Lung (tissue), 12 donors: Measurements from ENCODE around the gene NUCKS1. TPM values are rescaled to one million over a fixed set of nuclear protein-coding genes. Genes with fewer than 3 reads are reported as not detected.

Experiments
- ATAC-seq: fragments of 200-7000 bp; cut with Tn5 transposase; one replicate; pipeline ENCODE4 v1.9.1; 2020; ENCODE audit warnings: moderate number of reproducible peaks; ENCODE audit not compliant: insufficient read depth, low FRiP score
- DNase-seq, 3 donors: peaks; one replicate each; pipeline ENCODE4 v3.0.0-alpha.2; 2013 to 2017
- H3K27ac ChIP-seq, 2 donors: one replicate each; pipeline ENCODE4 v1.5.1; 2013; ENCODE audit warnings: mild to moderate bottlenecking in 2 of 2, moderate library complexity in 2 of 2, control low read depth in 1 of 2, inconsistent platforms in 1 of 2, low read depth in 1 of 2, low read length in 1 of 2
- H3K27me3 ChIP-seq, 3 donors: one replicate each; pipeline ENCODE4 v1.5.1; 2013; ENCODE audit warnings: low read length in 2 of 3; ENCODE audit not compliant: control insufficient read depth in 3 of 3, insufficient read depth in 3 of 3
- H3K36me3 ChIP-seq, 4 donors: one replicate each; pipeline ENCODE4 v1.5.1; 2013; ENCODE audit warnings: low read length in 4 of 4, mild to moderate bottlenecking in 1 of 4, moderate library complexity in 1 of 4; ENCODE audit not compliant: control insufficient read depth in 4 of 4, insufficient read depth in 4 of 4
- H3K4me1 ChIP-seq, 5 donors: one replicate each; pipeline ENCODE4 v1.5.1; 2013; ENCODE audit warnings: low read length in 5 of 5, mild to moderate bottlenecking in 2 of 5, moderate library complexity in 1 of 5; ENCODE audit not compliant: control insufficient read depth in 5 of 5, insufficient read depth in 5 of 5
- H3K4me3 ChIP-seq: one replicate; pipeline ENCODE4 v1.5.1; 2013; ENCODE audit warnings: mild to moderate bottlenecking, control low read depth, moderate library complexity
- H3K9ac ChIP-seq, 2 donors: one replicate each; pipeline ENCODE4 v1.5.1; 2013; ENCODE audit warnings: low read length in 2 of 2, control low read depth in 1 of 2; ENCODE audit not compliant: insufficient read depth in 1 of 2
- H3K9me3 ChIP-seq, 4 donors: one replicate each; pipeline ENCODE4 v1.5.1; 2013; ENCODE audit warnings: low read length in 3 of 4, mild to moderate bottlenecking in 1 of 4, moderate library complexity in 1 of 4; ENCODE audit not compliant: control insufficient read depth in 4 of 4, insufficient read depth in 3 of 4
- WGBS, 2 donors: extraction: QIAGEN DNeasy Blood & Tissue Kit; methylation state at CpG; one replicate each; pipeline ENCODE4 v1.1.7; 2013; 5-methylcytosine and 5-hydroxymethylcytosine counted together
- polyA plus RNA-seq, 2 donors: library from polyadenylated mRNA; stranded (reverse); fragments of 200-250 nt; gene quantifications; one replicate each; pipeline ENCODE4 v1.2.1, GENCODE V29; 2013
- total RNA-seq, 2 donors: library from RNA; depleted of rRNA in 1 of 2; stranded (reverse); fragments of >200 nt in 1 of 2; gene quantifications; one replicate each; pipeline ENCODE4 v1.2.1, GENCODE V29; 2014 to 2021
- TF ChIP-seq, protein P1 (sequence below): IDR thresholded peaks from 2 replicates; pipeline ENCODE4 v1.5.1; 2012; ENCODE audit warnings: mild to moderate bottlenecking; ENCODE audit errors: control extremely low read depth, extremely low read depth
- donor health status: control.
- donor health status: control.
- donor health status: Bipolar disorder and iron deficiency.
- donor health status: healthy.
- donor health status: DM: yes; HTN: yes; CAD: no.

The NUCKS1 gene
- total and polyA plus RNA-seq, 4 donors, result 28.6 to 285 (median 82.6) TPM

DNA sequence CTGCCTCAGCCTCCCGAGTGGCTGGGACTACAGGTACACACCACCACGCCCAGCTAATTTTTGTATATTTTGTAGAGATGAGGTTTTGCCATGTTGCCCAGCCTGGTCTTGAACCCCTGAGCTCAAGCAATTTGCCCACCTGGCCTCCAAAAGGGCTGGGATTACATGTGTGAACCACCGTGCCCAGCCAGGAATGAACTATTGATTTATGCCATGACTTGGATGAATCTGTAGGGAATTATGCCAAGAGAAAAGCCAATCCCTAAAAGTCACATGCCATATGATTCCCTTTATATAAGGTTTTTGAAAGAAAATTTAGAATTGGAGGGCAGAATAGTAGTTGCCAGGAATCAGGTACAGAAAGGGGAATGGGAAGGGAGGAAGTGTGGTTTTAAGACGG is 50.6 kb downstream of the NUCKS1 start:
- H3K36me3 ChIP-seq, result peaks cover 0 to 2% (median 0%) of the 10 kb centered on the region in 4 donors
- H3K27me3 ChIP-seq, result no peaks in the 10 kb centered on the region
- no peak overlapping the region for H3K27ac ChIP-seq
- H3K4me1 ChIP-seq, result peaks cover 3 to 19% (median 3%) of the 10 kb centered on the region in 5 donors
- no peak overlapping the region for H3K9ac ChIP-seq
- ATAC-seq (no peak), DNase-seq (no peak)
- 86 to 87% methylated on average over 4 of the region's 4 CpGs for WGBS, 2 donors
- TF ChIP-seq, protein P1, sequence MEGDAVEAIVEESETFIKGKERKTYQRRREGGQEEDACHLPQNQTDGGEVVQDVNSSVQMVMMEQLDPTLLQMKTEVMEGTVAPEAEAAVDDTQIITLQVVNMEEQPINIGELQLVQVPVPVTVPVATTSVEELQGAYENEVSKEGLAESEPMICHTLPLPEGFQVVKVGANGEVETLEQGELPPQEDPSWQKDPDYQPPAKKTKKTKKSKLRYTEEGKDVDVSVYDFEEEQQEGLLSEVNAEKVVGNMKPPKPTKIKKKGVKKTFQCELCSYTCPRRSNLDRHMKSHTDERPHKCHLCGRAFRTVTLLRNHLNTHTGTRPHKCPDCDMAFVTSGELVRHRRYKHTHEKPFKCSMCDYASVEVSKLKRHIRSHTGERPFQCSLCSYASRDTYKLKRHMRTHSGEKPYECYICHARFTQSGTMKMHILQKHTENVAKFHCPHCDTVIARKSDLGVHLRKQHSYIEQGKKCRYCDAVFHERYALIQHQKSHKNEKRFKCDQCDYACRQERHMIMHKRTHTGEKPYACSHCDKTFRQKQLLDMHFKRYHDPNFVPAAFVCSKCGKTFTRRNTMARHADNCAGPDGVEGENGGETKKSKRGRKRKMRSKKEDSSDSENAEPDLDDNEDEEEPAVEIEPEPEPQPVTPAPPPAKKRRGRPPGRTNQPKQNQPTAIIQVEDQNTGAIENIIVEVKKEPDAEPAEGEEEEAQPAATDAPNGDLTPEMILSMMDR, result no peak
- no peak overlapping the region for H3K4me3 ChIP-seq
- no peaks in the 10 kb centered on the region for H3K9me3 ChIP-seq

DNA sequence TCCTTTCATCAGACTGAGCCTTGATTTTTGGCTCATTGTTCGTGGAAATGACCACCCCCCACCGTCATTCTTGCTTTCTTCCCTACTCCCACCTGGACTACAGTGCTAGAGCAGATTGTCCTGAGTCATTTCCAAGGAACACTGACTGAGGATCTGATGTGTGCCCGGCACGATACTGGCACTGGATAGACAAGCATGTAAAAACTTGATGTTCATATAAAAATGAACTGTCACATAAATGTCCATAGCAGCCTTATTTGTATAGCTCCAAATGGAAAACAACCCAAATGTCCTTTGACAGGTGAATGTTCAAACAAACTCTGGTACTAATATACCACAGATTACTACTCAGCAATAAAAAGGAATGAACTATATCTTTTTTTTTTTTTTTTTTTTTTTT is 51.1 kb downstream of the NUCKS1 start:
- DNase-seq (no peak), ATAC-seq (no peak)
- peaks cover 3 to 20% (median 3%) of the 10 kb centered on the region in 5 donors for H3K4me1 ChIP-seq
- H3K27ac ChIP-seq, result no peak overlapping the region
- H3K36me3 ChIP-seq, result no peaks in the 10 kb centered on the region
- no peak overlapping the region for H3K9ac ChIP-seq
- 91 to 94% methylated on average over 4 of the region's 4 CpGs for WGBS, 2 donors
- no peak overlapping the region for H3K4me3 ChIP-seq
- H3K9me3 ChIP-seq, result no peaks in the 10 kb centered on the region
- no peaks in the 10 kb centered on the region for H3K27me3 ChIP-seq
- TF ChIP-seq, protein P1, result no peak

GRCh38 chr1:205693421-205693991 is 56.5 kb downstream of the NUCKS1 start:
- ATAC-seq (no peak), DNase-seq (no peak)
- H3K4me3 ChIP-seq, result no peak overlapping the region
- no peak overlapping the region for H3K27ac ChIP-seq
- TF ChIP-seq, protein P1, result no peak
- peaks cover 0 to 26% (median 4%) of the 10 kb centered on the region in 5 donors for H3K4me1 ChIP-seq
- no peaks in the 10 kb centered on the region for H3K36me3 ChIP-seq
- no peaks in the 10 kb centered on the region for H3K9me3 ChIP-seq
- WGBS, 2 donors, result 39 to 54% methylated on average over 12 of the region's 12 CpGs
- no peaks in the 10 kb centered on the region for H3K27me3 ChIP-seq
- no peak overlapping the region for H3K9ac ChIP-seq

- 51 to 82% methylated on average over 6 of the region's 6 CpGs for WGBS, 2 donors
- ATAC-seq, result no peak
Observed at GRCh38 chr1:205692423-205692822, 57.6 kb downstream of the NUCKS1 start.

More at GRCh38 chr1:205692423-205692822, 57.6 kb downstream of the NUCKS1 start:
- H3K27ac ChIP-seq, result no peak overlapping the region
- TF ChIP-seq, protein P1, result no peak
- no peaks in the 10 kb centered on the region for H3K27me3 ChIP-seq
- DNase-seq, result no peak
- H3K4me3 ChIP-seq, result no peak overlapping the region
- H3K9me3 ChIP-seq, result no peaks in the 10 kb centered on the region
- peaks cover 0 to 26% (median 4%) of the 10 kb centered on the region in 5 donors for H3K4me1 ChIP-seq
- H3K36me3 ChIP-seq, result no peaks in the 10 kb centered on the region
- no peak overlapping the region for H3K9ac ChIP-seq
